ENCODE results near the gene PLAC8. TPM values are rescaled to one million over a fixed set of nuclear protein-coding genes. Genes with fewer than 3 reads are reported as not detected.
"Not testable (repeated sequence)": the region's sequence is repeated elsewhere in the genome, so short reads cannot be mapped to it uniquely, and the experiment has no call there.

Gene PLAC8
- polyA plus RNA-seq, 1 donor (not counting 4 experiments of a cell fraction or from before 2014, with no cell fraction given): 1.5 TPM

GRCh38 chr4:83062739-83063138 is 51.8 kb downstream of the PLAC8 start:
- Histone ChIP-seq H2AFZ (ENCODE audit: control insufficient read depth, low read length) (no peak overlapping the region), H3K9me1 (ENCODE audit: control insufficient read depth, extremely low read depth, insufficient read depth, low read length) (no peaks in the 10 kb centered on the region), H3K27me3 (ENCODE audit: control insufficient read depth, extremely low read depth, insufficient read depth, low read length) (no peaks in the 10 kb centered on the region), H4K20me1 (ENCODE audit: control insufficient read depth, extremely low read depth, insufficient read depth, low read length) (no peaks in the 10 kb centered on the region), H3K79me2 (ENCODE audit: control insufficient read depth, insufficient read depth, low read length) (no peaks in the 10 kb centered on the region), H3K9me3 (ENCODE audit: control insufficient read depth, low read depth, low read length) (no peaks in the 10 kb centered on the region), H3K4me3 (ENCODE audit: control insufficient read depth in 2 of 3, extremely low read depth in 1 of 3, insufficient read depth in 2 of 3, low read depth in 1 of 3, low read length in 3 of 3) (no peak overlapping the region), H3K9ac (ENCODE audit: control insufficient read depth, extremely low read depth, insufficient read depth, low read length) (no peak overlapping the region), H3K4me1 (ENCODE audit: control insufficient read depth, extremely low read depth, insufficient read depth, low read length) (no peaks in the 10 kb centered on the region), H3K4me2 (ENCODE audit: control insufficient read depth, extremely low read depth, insufficient read depth, low read depth, low read length) (no peak overlapping the region), H3K36me3 (ENCODE audit: control insufficient read depth in 2 of 2, extremely low read depth in 1 of 2, insufficient read depth in 2 of 2, low read length in 2 of 2) (peaks cover 1 to 6% of the 10 kb centered on the region in 2 experiments), H3K27ac (ENCODE audit: control insufficient read depth, insufficient read depth, low read length) (no peak overlapping the region)
- DNase-seq (ENCODE audit: low read depth, low spot score): no peak
- no peak for FAIRE-seq
- dilution Hi-C loops (cut with MboI; ENCODE audit: extremely low pct_ligation_motif_present, low sequenced_read_pairs): no loop called here
- TF ChIP-seq, protein P1, sequence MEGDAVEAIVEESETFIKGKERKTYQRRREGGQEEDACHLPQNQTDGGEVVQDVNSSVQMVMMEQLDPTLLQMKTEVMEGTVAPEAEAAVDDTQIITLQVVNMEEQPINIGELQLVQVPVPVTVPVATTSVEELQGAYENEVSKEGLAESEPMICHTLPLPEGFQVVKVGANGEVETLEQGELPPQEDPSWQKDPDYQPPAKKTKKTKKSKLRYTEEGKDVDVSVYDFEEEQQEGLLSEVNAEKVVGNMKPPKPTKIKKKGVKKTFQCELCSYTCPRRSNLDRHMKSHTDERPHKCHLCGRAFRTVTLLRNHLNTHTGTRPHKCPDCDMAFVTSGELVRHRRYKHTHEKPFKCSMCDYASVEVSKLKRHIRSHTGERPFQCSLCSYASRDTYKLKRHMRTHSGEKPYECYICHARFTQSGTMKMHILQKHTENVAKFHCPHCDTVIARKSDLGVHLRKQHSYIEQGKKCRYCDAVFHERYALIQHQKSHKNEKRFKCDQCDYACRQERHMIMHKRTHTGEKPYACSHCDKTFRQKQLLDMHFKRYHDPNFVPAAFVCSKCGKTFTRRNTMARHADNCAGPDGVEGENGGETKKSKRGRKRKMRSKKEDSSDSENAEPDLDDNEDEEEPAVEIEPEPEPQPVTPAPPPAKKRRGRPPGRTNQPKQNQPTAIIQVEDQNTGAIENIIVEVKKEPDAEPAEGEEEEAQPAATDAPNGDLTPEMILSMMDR (optimal IDR thresholded peaks at IDR 0.05 in 1 of 3, IDR thresholded peaks at IDR 0.05 in 1 of 3, conservative IDR thresholded peaks at IDR 0.05 in 1 of 3; ENCODE audit: extremely low read depth in 1 of 3, insufficient read depth in 2 of 3, low read length in 3 of 3): no peak
- TF ChIP-seq EZH2 (IDR thresholded peaks at IDR 0.05; ENCODE audit: low read length): no peak

DNA sequence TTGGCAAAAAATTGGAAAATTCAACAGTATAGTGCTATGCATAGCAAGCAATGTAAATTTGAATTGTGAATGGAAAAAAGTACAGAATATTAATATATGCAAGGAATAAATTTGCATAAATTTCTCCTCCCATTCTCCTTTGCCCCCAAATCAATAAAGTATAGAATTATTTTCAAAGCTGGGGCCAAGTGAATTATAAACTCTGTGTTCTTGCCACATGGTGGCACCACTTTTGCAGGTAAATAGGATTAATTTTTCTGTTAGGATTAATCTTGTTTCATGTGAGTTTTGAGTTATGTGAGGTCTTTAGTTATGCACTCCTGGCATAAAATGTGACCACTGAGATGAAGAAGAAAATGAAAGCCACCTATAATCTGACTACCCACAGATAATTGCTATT is 59.6 kb downstream of the PLAC8 start:
- no peaks in the 10 kb centered on the region for H3K9me3 ChIP-seq (ENCODE audit: control insufficient read depth, low read depth, low read length)
- no peaks in the 10 kb centered on the region for H3K27me3 ChIP-seq (ENCODE audit: control insufficient read depth, extremely low read depth, insufficient read depth, low read length)
- no peak overlapping the region for H3K9ac ChIP-seq (ENCODE audit: control insufficient read depth, extremely low read depth, insufficient read depth, low read length)
- FAIRE-seq: no peak
- no peak overlapping the region for H3K4me2 ChIP-seq (ENCODE audit: control insufficient read depth, extremely low read depth, insufficient read depth, low read depth, low read length)
- peaks cover 2 to 7% of the 10 kb centered on the region in 2 experiments for H3K36me3 ChIP-seq (ENCODE audit: control insufficient read depth in 2 of 2, extremely low read depth in 1 of 2, insufficient read depth in 2 of 2, low read length in 2 of 2)
- no peak overlapping the region for H3K27ac ChIP-seq (ENCODE audit: control insufficient read depth, insufficient read depth, low read length)
- dilution Hi-C loops (cut with MboI; ENCODE audit: extremely low pct_ligation_motif_present, low sequenced_read_pairs): no loop called here
- H2AFZ ChIP-seq (ENCODE audit: control insufficient read depth, low read length): no peak overlapping the region
- TF ChIP-seq, protein P1 (optimal IDR thresholded peaks at IDR 0.05 in 1 of 3, IDR thresholded peaks at IDR 0.05 in 1 of 3, conservative IDR thresholded peaks at IDR 0.05 in 1 of 3; ENCODE audit: extremely low read depth in 1 of 3, insufficient read depth in 2 of 3, low read length in 3 of 3): peak in 2 of 3 experiments; percentile 8 to 21
- no peak for TF ChIP-seq EZH2 (IDR thresholded peaks at IDR 0.05; ENCODE audit: low read length)
- H3K4me3 ChIP-seq (ENCODE audit: control insufficient read depth in 2 of 3, extremely low read depth in 1 of 3, insufficient read depth in 2 of 3, low read depth in 1 of 3, low read length in 3 of 3): no peak overlapping the region
- H3K79me2 ChIP-seq (ENCODE audit: control insufficient read depth, insufficient read depth, low read length): no peaks in the 10 kb centered on the region
- no peaks in the 10 kb centered on the region for H3K4me1 ChIP-seq (ENCODE audit: control insufficient read depth, extremely low read depth, insufficient read depth, low read length)
- H4K20me1 ChIP-seq (ENCODE audit: control insufficient read depth, extremely low read depth, insufficient read depth, low read length): no peaks in the 10 kb centered on the region
- no peak for DNase-seq (ENCODE audit: low read depth, low spot score)
- H3K9me1 ChIP-seq (ENCODE audit: control insufficient read depth, extremely low read depth, insufficient read depth, low read length): no peaks in the 10 kb centered on the region

- H3K36me3 ChIP-seq (ENCODE audit: control insufficient read depth in 2 of 2, extremely low read depth in 1 of 2, insufficient read depth in 2 of 2, low read length in 2 of 2); FAIRE-seq: not testable (repeated sequence)
Measured at GRCh38 chr4:83048781-83049180, 65.7 kb downstream of the PLAC8 start.

More at GRCh38 chr4:83048781-83049180, 65.7 kb downstream of the PLAC8 start:
- H3K27me3 ChIP-seq (ENCODE audit: control insufficient read depth, extremely low read depth, insufficient read depth, low read length); H3K9ac ChIP-seq (ENCODE audit: control insufficient read depth, extremely low read depth, insufficient read depth, low read length); H3K79me2 ChIP-seq (ENCODE audit: control insufficient read depth, insufficient read depth, low read length); H3K4me1 ChIP-seq (ENCODE audit: control insufficient read depth, extremely low read depth, insufficient read depth, low read length); H2AFZ ChIP-seq (ENCODE audit: control insufficient read depth, low read length); H3K4me3 ChIP-seq (ENCODE audit: control insufficient read depth in 2 of 3, extremely low read depth in 1 of 3, insufficient read depth in 2 of 3, low read depth in 1 of 3, low read length in 3 of 3); H3K4me2 ChIP-seq (ENCODE audit: control insufficient read depth, extremely low read depth, insufficient read depth, low read depth, low read length); H3K27ac ChIP-seq (ENCODE audit: control insufficient read depth, insufficient read depth, low read length); H3K9me3 ChIP-seq (ENCODE audit: control insufficient read depth, low read depth, low read length); DNase-seq (ENCODE audit: low read depth, low spot score); H4K20me1 ChIP-seq (ENCODE audit: control insufficient read depth, extremely low read depth, insufficient read depth, low read length); dilution Hi-C loops (cut with MboI; ENCODE audit: extremely low pct_ligation_motif_present, low sequenced_read_pairs); H3K9me1 ChIP-seq (ENCODE audit: control insufficient read depth, extremely low read depth, insufficient read depth, low read length): not testable (repeated sequence)

Data from keratinocyte (primary cell).